Stimulated activated CD4-positive, alpha-beta T cell treated with anti-CD3 and anti-CD28 coated beads, Interleukin-1b, Interleukin-23, amount 100 ng/mL, for 1 hour (primary cell): Measurements from ENCODE around the gene HSD17B2.

Source experiments
- DNase-seq, 2 donors: peaks; one replicate each; pipeline ENCODE4 v3.0.0-alpha.2; 2020; ENCODE audit warnings: low read depth in 2 of 2

HSD17B2 gene

GRCh38 chr16:82017911-82018568, 17.0 kb upstream of the HSD17B2 start:
- no peak for DNase-seq

- no peak for DNase-seq
These were observed 15.5 kb upstream of the HSD17B2 start for GRCh38 chr16:82019535-82019934.

GRCh38 chr16:82020051-82020450, 15.0 kb upstream of the HSD17B2 start:
- no peak for DNase-seq

GRCh38 chr16:82023206-82023605, 11.8 kb upstream of the HSD17B2 start:
- DNase-seq = no peak

- no peak for DNase-seq
These were observed 10.7 kb upstream of the HSD17B2 start for GRCh38 chr16:82024316-82024715.

GRCh38 chr16:82024883-82025282, 10.2 kb upstream of the HSD17B2 start:
- no peak for DNase-seq

- no peak for DNase-seq
These were observed 7.4 kb upstream of the HSD17B2 start for GRCh38 chr16:82027629-82028064.

- DNase-seq = no peak
These were observed 3.7 kb upstream of the HSD17B2 start for GRCh38 chr16:82031116-82032084.

- no peak for DNase-seq
These were observed 2.0 kb upstream of the HSD17B2 start for GRCh38 chr16:82033006-82033405.

GRCh38 chr16:82033683-82034300, 1.3 kb upstream of the HSD17B2 start:
- no peak for DNase-seq

- no peak for DNase-seq
These were observed 2.2 kb downstream of the HSD17B2 start for GRCh38 chr16:82037251-82037650.

GRCh38 chr16:82037666-82038065, 2.6 kb downstream of the HSD17B2 start:
- no peak for DNase-seq

GRCh38 chr16:82040296-82040695, 5.2 kb downstream of the HSD17B2 start:
- no peak for DNase-seq

GRCh38 chr16:82041542-82041941, 6.5 kb downstream of the HSD17B2 start:
- no peak for DNase-seq

- no peak for DNase-seq
These were observed 7.1 kb downstream of the HSD17B2 start for GRCh38 chr16:82042144-82042543.

- no peak for DNase-seq
These were observed 7.8 kb downstream of the HSD17B2 start for GRCh38 chr16:82042846-82043245.

- DNase-seq = no peak
These were observed 8.9 kb downstream of the HSD17B2 start for GRCh38 chr16:82043680-82044584.

GRCh38 chr16:82044585-82044911, 9.5 kb downstream of the HSD17B2 start:
- DNase-seq = no peak

- DNase-seq = no peak
These were observed 10.4 kb downstream of the HSD17B2 start for GRCh38 chr16:82045465-82045864.

- DNase-seq = no peak
These were observed 11.5 kb downstream of the HSD17B2 start for GRCh38 chr16:82046541-82046940.

GRCh38 chr16:82046941-82047340, 11.9 kb downstream of the HSD17B2 start:
- DNase-seq = no peak

- DNase-seq = no peak
These were observed 12.3 kb downstream of the HSD17B2 start for GRCh38 chr16:82047374-82047773.
